SHP77 (cell line): Measurements from ENCODE around the gene SARM1.
"Not testable (repeated sequence)": the region's sequence is repeated elsewhere in the genome, so short reads cannot be mapped to it uniquely, and the experiment has no call there.

ENCODE experiments used
- DNase-seq, 2 experiments: peaks; one replicate each; lab custom pipeline; 2025; lab: John Stamatoyannopoulos, UW

Gene SARM1

GRCh38 chr17:28425206-28425605 is 53.7 kb downstream of the SARM1 start:
- no peak for DNase-seq

- DNase-seq, result peak in 1 of 2 experiments; percentile 8
Measured at GRCh38 chr17:28426081-28426519, 54.6 kb downstream of the SARM1 start.

GRCh38 chr17:28427371-28427770 is 55.9 kb downstream of the SARM1 start:
- no peak for DNase-seq

DNA sequence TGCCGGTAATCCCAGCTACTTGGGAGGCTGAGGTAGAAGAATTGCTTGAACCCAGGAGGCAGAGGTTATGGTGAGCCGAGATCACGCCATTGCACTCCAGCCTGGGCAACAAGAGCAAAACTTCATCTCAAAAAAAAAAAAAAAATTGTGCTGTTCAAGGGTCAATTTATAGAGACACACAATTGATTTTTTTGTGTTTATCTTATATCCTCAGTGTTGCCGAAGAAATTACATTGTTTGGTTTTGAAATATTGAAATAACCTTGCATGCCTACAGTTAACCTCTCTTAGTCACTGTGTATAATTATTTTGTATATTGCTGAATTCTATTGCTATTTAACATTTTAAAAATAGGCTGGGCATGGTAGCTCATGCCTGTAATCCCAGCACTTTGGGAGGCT is 56.5 kb downstream of the SARM1 start:
- DNase-seq, result not testable (repeated sequence)

DNA sequence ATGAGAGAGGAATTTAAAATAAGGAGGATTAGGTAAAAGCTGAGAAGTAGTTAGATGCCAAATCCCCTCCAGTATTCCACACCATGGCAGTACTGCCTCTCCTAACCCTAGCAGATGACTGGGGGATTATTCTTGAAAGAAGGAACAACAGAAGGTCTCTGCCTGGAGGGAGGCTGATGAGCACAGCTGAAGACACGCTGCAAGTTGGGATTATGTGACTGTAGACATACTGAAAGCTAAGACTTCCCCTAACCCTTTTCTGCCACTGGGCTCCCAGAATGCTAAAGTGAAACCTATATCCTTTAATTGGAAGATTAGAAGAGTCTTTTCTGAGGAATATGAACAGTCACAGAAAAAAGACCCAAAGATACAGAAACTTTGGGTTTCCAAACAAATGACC is 62.2 kb downstream of the SARM1 start:
- no peak for DNase-seq

GRCh38 chr17:28434326-28434725 is 62.8 kb downstream of the SARM1 start:
- not testable (repeated sequence) for DNase-seq

DNA sequence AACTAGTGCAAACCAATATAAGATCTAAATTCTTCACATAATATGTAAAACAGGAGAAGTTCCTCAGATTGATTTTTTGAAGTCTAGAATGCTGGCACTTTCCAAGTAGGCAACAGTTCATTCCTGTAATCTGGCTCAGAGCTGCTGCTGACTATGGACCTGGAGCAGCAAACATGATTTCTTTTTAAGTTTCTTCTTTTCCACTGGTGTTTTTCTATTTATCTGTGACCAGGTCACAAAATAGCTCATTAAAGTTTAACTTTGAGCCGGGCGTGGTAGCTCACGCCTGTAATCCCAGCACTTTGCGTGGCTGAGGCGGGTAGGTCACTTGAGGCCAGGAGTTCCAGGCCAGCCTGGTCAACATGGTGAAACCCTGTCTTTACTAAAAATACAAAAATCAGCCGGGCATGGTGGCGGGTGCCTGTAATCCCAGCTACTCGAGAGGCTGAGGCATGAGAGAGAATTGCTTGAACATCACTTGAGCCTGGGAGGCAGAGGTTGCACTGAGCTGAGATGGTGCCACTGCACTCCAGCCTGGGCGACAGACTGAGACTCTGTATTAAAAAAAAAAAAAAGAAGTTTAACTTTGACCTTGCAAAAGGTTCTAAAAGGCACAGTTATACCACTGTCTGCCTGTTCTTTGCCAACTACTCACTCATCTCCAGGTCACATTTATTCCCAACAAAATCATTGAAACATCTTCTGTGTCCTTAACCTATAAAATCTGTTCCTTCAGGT is 72.6 kb downstream of the SARM1 start:
- DNase-seq, result no peak

- DNase-seq, result no peak
Measured at GRCh38 chr17:28446716-28447395, 75.4 kb downstream of the SARM1 start.

GRCh38 chr17:28447396-28447760 is 75.9 kb downstream of the SARM1 start:
- no peak for DNase-seq

DNA sequence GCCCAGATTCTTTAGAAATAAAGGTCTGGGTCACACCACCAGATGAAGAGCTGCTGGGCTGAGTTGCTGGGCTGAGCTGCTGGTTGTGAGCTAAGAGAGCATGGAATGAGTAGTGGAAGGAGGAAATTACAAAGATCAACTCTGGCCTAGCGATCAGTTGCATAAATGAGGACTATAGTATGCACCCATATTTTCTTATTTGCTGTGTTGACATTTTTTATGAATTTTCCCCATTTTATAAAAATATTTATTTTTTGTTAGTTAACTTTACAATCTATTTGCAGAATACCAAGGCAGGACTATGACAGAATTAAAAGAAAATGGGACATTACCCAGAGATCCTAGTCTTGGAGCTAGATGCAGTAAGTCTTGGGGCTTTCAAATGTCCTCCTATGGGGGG is 78.4 kb downstream of the SARM1 start:
- DNase-seq, result no peak
